Hair follicular keratinocyte (primary cell): Measurements from ENCODE around the gene ZNF786. TPM values are rescaled to one million over a fixed set of nuclear protein-coding genes. Genes with fewer than 3 reads are reported as not detected.

ENCODE experiments used
- total RNA-seq: library from RNA; depleted of rRNA; stranded (reverse); fragments of >200 nt; gene quantifications from 2 replicates; pipeline ENCODE4 v1.2.3, GENCODE V29; 2015

Gene ZNF786
- total RNA-seq, result 3.5 and 5.3 TPM in 2 replicates

GRCh38 chr7:149090397-149091195 lies at the start of gene ZNF786:
Gene ZNF786 (minus strand): TSS chr7:149090718. CDS start chr7:149090640, 78 bp downstream.

GRCh38 chr7:149125863-149126661 lies 35.5 kb upstream of the ZNF786 start, which contains the start of gene ZNF425:
Gene ZNF425 (minus strand): TSS chr7:149126324. CDS start chr7:149126213, 111 bp downstream.

GRCh38 chr7:149028346-149029109 lies 62.0 kb downstream of the ZNF786 start, which contains the start of gene PDIA4:
Gene PDIA4 (minus strand): TSS chr7:149028505. CDS start chr7:149028408, 97 bp downstream.

Other genes starting within 250 kb of the ZNF786 start
- gene EZH2, start 206.4 kb downstream of the ZNF786 start, total RNA-seq, result 6.4 and 12.0 TPM in 2 replicates
- 585 and 697 TPM in 2 replicates for gene PDIA4, start 62.2 kb downstream of the ZNF786 start, total RNA-seq
- 0.94 and 2.5 TPM in 2 replicates for gene ZNF425, start 35.6 kb upstream of the ZNF786 start, total RNA-seq
- 9.3 and 13.3 TPM in 2 replicates for gene ZNF398, start 56.7 kb upstream of the ZNF786 start, total RNA-seq
- 25.3 and 44.7 TPM in 2 replicates for gene ZNF282, start 104.8 kb upstream of the ZNF786 start, total RNA-seq
- gene ZNF212, start 148.9 kb upstream of the ZNF786 start, total RNA-seq, result 3.0 and 6.2 TPM in 2 replicates
- 5.2 and 6.1 TPM in 2 replicates for gene ZNF783, start 171.5 kb upstream of the ZNF786 start, total RNA-seq